Panc1 (cell line): ENCODE measurements around the gene PLEKHG5. TPM values are rescaled to one million over a fixed set of nuclear protein-coding genes. Genes with fewer than 3 reads are reported as not detected.
"Not testable (repeated sequence)": the region's sequence is repeated elsewhere in the genome, so short reads cannot be mapped to it uniquely, and the experiment has no call there.

Experiments
- ATAC-seq: fragments of 200-7000 bp; cut with Tn5 transposase; 2 replicates; pipeline ENCODE4 v1.9.1; 2020; ENCODE audit warnings: mild to moderate bottlenecking, moderate library complexity
- BruUV-seq: library from RNA; stranded (reverse); fragments of 400-500 nt; replicated peaks from 2 replicates; lab custom pipeline; 2021; lab: Mats Ljungman, UMichigan
- CTCF ChIA-PET: fragments of 300-600 bp; sonication (Branson Sonifier 250); formaldehyde crosslinking; loops from one replicate; lab custom pipeline; 2022; ENCODE audit warnings: antibody characterized with exemption; lab: Charles Lee
- POLR2A ChIA-PET: fragments of 300-600 bp; sonication (Branson Sonifier 250); formaldehyde crosslinking; loops from one replicate; lab custom pipeline; 2022; ENCODE audit warnings: antibody characterized with exemption; lab: Charles Lee
- DNase-seq: peaks from one replicate; pipeline ENCODE4 v3.0.0-alpha.2; 2010; ENCODE audit warnings: low read depth, low spot score
- H3K27ac ChIP-seq: 2 replicates; pipeline ENCODE4 v1.5.1; 2011; ENCODE audit warnings: mild to moderate bottlenecking, low read length, inconsistent platforms
- H3K27me3 ChIP-seq: fragments of 200-500 bp; sonication (Bioruptor generic); 2 replicates; pipeline ENCODE4 v1.6.0; 2014; ENCODE audit warnings: low read length, inconsistent platforms; ENCODE audit not compliant: control insufficient read depth, insufficient read depth
- H3K36me3 ChIP-seq: fragments of 200-500 bp; sonication (Bioruptor generic); 2 replicates; pipeline ENCODE4 v1.5.1; 2014; ENCODE audit warnings: inconsistent platforms, mild to moderate bottlenecking, low read length, moderate library complexity; ENCODE audit not compliant: control insufficient read depth, insufficient read depth
- H3K4me1 ChIP-seq: 2 replicates; pipeline ENCODE4 v1.5.1; 2011; ENCODE audit warnings: inconsistent platforms, mild to moderate bottlenecking, low read length, moderate library complexity; ENCODE audit not compliant: control insufficient read depth, insufficient read depth
- H3K4me3 ChIP-seq, 2 experiments: 2 replicates each; pipeline ENCODE4 v1.5.1; 2011 to 2012; ENCODE audit warnings: low read depth in 2 of 2, low read length in 2 of 2, mild to moderate bottlenecking in 2 of 2, inconsistent platforms in 1 of 2, moderate library complexity in 1 of 2
- H3K9me3 ChIP-seq: fragments of 200-500 bp; sonication (Bioruptor generic); 2 replicates; pipeline ENCODE4 v1.5.1; 2014; ENCODE audit warnings: low read depth, mild to moderate bottlenecking, inconsistent platforms, low read length, moderate library complexity; ENCODE audit not compliant: control insufficient read depth, insufficient read depth
- POLR2AphosphoS5 ChIP-seq: IDR thresholded peaks from 2 replicates; pipeline ENCODE4 v1.6.1; 2012; ENCODE audit warnings: mild to moderate bottlenecking, low read depth, low read length, moderate library complexity
- SIN3A ChIP-seq: IDR thresholded peaks from 2 replicates; pipeline ENCODE4 v1.6.1; 2012; ENCODE audit warnings: low read depth, mild to moderate bottlenecking, low read length, moderate library complexity, borderline replicate concordance; ENCODE audit not compliant: insufficient read depth
- TCF7L2 ChIP-seq: IDR thresholded peaks from 2 replicates; pipeline ENCODE4 v1.6.1; 2011; ENCODE audit warnings: mild to moderate bottlenecking, low read depth, low read length, inconsistent platforms
- in situ Hi-C: cut with HindIII; loops from 2 replicates; pipeline ENCODE4 v1.10.0; 2016; ENCODE audit warnings: low sequenced_read_pairs, low pct_unique_long_range_greater_than_20kb
- intact Hi-C: fragments of 100-400 bp; cut with micrococcal nuclease; formaldehyde crosslinking; loops from one replicate; pipeline ENCODE4 v1.10.0; 2022; ENCODE audit not compliant: unreplicated experiment
- total RNA-seq: library from RNA; stranded (reverse); gene quantifications from one replicate; pipeline ENCODE4 v1.2.1, GENCODE V29; 2021; ENCODE audit not compliant: unreplicated experiment
- TF ChIP-seq, protein P1 (sequence below), 2 experiments: IDR thresholded peaks; 2 replicates each; pipeline ENCODE4 v1.6.1; 2011 to 2012; ENCODE audit warnings: low read depth in 2 of 2, control low read depth in 1 of 2, low read length in 1 of 2, mild to moderate bottlenecking in 1 of 2, moderate library complexity in 1 of 2; ENCODE audit not compliant: insufficient read depth in 1 of 2
- TF ChIP-seq, protein P2 (sequence below): fragments of 450-650 bp; IDR thresholded peaks from 2 replicates; pipeline ENCODE4 v1.5.1; 2017; ENCODE audit warnings: mild to moderate bottlenecking

Gene PLEKHG5
- total RNA-seq, 1 experiment from 2014 or later: 6.8 TPM

DNA sequence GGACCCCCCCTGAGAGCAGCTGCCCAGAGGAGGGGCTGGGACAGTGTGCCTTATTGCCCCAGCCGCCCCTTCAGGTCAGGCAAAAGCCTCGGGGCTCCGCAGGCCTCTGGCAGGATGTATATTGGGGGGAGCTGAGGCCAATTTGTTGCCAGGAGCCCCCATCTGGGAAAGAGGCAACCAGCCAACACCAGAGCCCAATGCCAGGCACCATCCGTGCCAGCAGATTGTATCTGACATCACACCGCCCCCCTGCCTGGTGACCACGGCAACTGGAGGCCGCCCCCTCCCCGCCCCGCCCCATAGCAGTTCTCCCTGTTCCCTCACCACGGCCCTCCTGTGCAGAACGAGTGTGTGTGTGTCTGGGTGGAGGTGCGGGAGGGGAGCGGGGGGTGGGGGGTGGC is 3.6 kb upstream of the PLEKHG5 start:
- Histone ChIP-seq H3K4me1 (peaks cover 24% of the 10 kb centered on the region), H3K36me3 (no peaks in the 10 kb centered on the region; the same call in 1 of the 2 replicates), H3K9me3 (no peaks in the 10 kb centered on the region), H3K27me3 (no peaks in the 10 kb centered on the region), H3K4me3 (no peak overlapping the region), H3K27ac (no peak overlapping the region)
- BruUV-seq: no TSS peak
- POLR2A ChIA-PET: interaction anchor here (0.7 kb wide), 1 partner anchor 349 kb away, joined by 7 read pairs; no protein-coding TSS in a partner anchor
- no peak for ATAC-seq
- TF ChIP-seq TCF7L2 (no peak), SIN3A (no peak)
- TF ChIP-seq, protein P1, sequence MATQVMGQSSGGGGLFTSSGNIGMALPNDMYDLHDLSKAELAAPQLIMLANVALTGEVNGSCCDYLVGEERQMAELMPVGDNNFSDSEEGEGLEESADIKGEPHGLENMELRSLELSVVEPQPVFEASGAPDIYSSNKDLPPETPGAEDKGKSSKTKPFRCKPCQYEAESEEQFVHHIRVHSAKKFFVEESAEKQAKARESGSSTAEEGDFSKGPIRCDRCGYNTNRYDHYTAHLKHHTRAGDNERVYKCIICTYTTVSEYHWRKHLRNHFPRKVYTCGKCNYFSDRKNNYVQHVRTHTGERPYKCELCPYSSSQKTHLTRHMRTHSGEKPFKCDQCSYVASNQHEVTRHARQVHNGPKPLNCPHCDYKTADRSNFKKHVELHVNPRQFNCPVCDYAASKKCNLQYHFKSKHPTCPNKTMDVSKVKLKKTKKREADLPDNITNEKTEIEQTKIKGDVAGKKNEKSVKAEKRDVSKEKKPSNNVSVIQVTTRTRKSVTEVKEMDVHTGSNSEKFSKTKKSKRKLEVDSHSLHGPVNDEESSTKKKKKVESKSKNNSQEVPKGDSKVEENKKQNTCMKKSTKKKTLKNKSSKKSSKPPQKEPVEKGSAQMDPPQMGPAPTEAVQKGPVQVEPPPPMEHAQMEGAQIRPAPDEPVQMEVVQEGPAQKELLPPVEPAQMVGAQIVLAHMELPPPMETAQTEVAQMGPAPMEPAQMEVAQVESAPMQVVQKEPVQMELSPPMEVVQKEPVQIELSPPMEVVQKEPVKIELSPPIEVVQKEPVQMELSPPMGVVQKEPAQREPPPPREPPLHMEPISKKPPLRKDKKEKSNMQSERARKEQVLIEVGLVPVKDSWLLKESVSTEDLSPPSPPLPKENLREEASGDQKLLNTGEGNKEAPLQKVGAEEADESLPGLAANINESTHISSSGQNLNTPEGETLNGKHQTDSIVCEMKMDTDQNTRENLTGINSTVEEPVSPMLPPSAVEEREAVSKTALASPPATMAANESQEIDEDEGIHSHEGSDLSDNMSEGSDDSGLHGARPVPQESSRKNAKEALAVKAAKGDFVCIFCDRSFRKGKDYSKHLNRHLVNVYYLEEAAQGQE (IDR thresholded peaks at IDR 0.05; ENCODE audit: insufficient read depth in 1 of 2, low read depth in 2 of 2, low read length in 1 of 2): no peak
- TF ChIP-seq, protein P2, sequence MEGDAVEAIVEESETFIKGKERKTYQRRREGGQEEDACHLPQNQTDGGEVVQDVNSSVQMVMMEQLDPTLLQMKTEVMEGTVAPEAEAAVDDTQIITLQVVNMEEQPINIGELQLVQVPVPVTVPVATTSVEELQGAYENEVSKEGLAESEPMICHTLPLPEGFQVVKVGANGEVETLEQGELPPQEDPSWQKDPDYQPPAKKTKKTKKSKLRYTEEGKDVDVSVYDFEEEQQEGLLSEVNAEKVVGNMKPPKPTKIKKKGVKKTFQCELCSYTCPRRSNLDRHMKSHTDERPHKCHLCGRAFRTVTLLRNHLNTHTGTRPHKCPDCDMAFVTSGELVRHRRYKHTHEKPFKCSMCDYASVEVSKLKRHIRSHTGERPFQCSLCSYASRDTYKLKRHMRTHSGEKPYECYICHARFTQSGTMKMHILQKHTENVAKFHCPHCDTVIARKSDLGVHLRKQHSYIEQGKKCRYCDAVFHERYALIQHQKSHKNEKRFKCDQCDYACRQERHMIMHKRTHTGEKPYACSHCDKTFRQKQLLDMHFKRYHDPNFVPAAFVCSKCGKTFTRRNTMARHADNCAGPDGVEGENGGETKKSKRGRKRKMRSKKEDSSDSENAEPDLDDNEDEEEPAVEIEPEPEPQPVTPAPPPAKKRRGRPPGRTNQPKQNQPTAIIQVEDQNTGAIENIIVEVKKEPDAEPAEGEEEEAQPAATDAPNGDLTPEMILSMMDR: no peak
- CTCF ChIA-PET: no interaction called here
- in situ Hi-C loops (no loop called here), intact Hi-C loops (no loop called here)
- no peak for DNase-seq

DNA sequence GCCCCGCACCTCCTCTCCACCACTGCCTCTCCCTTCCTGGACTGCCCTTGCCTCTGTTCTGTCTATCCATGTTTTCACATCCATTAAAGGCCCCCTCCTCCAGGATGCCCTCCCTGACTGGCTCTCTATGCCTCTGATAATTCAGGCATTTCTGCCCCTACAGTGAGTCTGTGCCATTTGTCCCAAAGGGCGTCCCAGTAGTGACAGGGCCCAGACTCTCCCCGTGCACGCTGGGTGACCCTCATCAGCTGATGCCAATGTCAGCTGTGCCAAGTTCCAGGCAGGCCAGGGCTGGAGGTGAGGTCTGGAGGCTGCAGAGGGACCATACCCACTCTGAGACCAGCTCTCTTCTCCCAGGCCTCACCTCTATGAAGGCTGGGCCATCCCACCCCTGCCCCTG is 3.2 kb upstream of the PLEKHG5 start:
- Histone ChIP-seq H3K4me3 (no peak overlapping the region), H3K4me1 (peaks cover 26% of the 10 kb centered on the region), H3K9me3 (no peaks in the 10 kb centered on the region), H3K36me3 (no peaks in the 10 kb centered on the region; the same call in 1 of the 2 replicates), H3K27me3 (no peaks in the 10 kb centered on the region), H3K27ac (no peak overlapping the region)
- intact Hi-C loops (no loop called here), in situ Hi-C loops (no loop called here)
- POLR2A ChIA-PET: no interaction called here
- DNase-seq (no peak), ATAC-seq (no peak)
- TF ChIP-seq, protein P1 (IDR thresholded peaks at IDR 0.05; ENCODE audit: insufficient read depth in 1 of 2, low read depth in 2 of 2, low read length in 1 of 2): no peak
- TF ChIP-seq POLR2AphosphoS5 (no peak), SIN3A (no peak), TCF7L2 (no peak)
- TF ChIP-seq, protein P2: no peak
- no TSS peak for BruUV-seq
- CTCF ChIA-PET: interaction anchor here (0.6 kb wide), 1 partner anchor 133 kb away, joined by 7 read pairs; no protein-coding TSS in a partner anchor

DNA sequence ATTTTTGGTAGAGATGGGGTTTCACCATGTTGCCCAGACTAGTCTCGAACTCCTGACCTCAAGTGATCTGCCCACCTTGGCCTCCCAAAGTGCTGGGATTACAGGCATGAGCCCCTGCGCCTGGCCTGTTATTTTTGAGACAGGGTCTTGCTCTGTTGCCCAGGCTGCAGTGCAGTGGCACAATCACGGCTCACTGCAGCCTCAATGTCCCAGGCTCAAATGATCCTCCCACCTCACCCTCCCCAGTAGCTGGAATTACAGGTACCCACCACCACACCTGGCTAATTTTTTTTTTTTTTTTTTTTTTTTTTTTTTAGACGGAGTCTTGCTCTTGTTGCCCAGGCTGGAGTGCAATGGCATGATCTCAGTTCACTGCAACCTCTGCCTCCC is 2.4 kb upstream of the PLEKHG5 start:
- CTCF ChIA-PET: interaction anchor here (0.7 kb wide), 1 partner anchor 11 kb away, joined by 3 read pairs; no protein-coding TSS in a partner anchor
- intact Hi-C loops: not testable (repeated sequence)
- POLR2A ChIA-PET: interaction anchor here (0.6 kb wide), 1 partner anchor 86 kb away, joined by 8 read pairs; the partner anchor contains the start of gene ZBTB48

More for the DNA sequence above, 2.4 kb upstream of the PLEKHG5 start:
- H3K27ac ChIP-seq, H3K4me3 ChIP-seq, in situ Hi-C loops, H3K27me3 ChIP-seq, H3K36me3 ChIP-seq, DNase-seq, ATAC-seq, H3K9me3 ChIP-seq, BruUV-seq: not testable (repeated sequence)
- H3K4me1 ChIP-seq: peaks cover 32% of the 10 kb centered on the region
